Naive thymus-derived CD4-positive, alpha-beta T cell (primary cell): ENCODE data around the gene INSIG2. TPM values are rescaled to one million over a fixed set of nuclear protein-coding genes. Genes with fewer than 3 reads are reported as not detected.

Source experiments
- ATAC-seq: fragments of 150-1000 bp; cut with Tn5 transposase; 2 replicates; pipeline ENCODE4 v1.10.0; 2021; ENCODE audit warnings: mild to moderate bottlenecking, moderate library complexity
- CTCF ChIA-PET: fragments of 350-600 bp; sonication (Branson Sonifier 250); formaldehyde crosslinking; loops from one replicate; lab custom pipeline; 2021; ENCODE audit warnings: antibody characterized with exemption; lab: Charles Lee
- POLR2A ChIA-PET: fragments of 350-600 bp; sonication (Branson Sonifier 250); formaldehyde crosslinking; loops from one replicate; lab custom pipeline; 2021; ENCODE audit warnings: antibody characterized with exemption, inconsistent platforms; lab: Charles Lee
- DNase-seq, 9 donors: peaks; one replicate each; pipeline versions ENCODE4 v3.0.0 to v3.0.0-alpha.2; 2020 to 2022; ENCODE audit warnings: mixed read lengths in 1 of 9
- H3K27ac ChIP-seq: one replicate; pipeline ENCODE4 v1.7.0; 2013; ENCODE audit warnings: mild to moderate bottlenecking, low read depth, low read length, moderate library complexity
- H3K27me3 ChIP-seq, 2 donors: one replicate each; pipeline ENCODE4 v1.7.0; 2013; ENCODE audit warnings: low read length in 2 of 2, mild to moderate bottlenecking in 2 of 2, moderate library complexity in 2 of 2; ENCODE audit not compliant: control insufficient read depth in 2 of 2, insufficient read depth in 2 of 2
- H3K36me3 ChIP-seq, 3 experiments: 1 replicate in 2 of 3; 2 replicates in 1 of 3; pipeline ENCODE4 v1.7.0; 2013; ENCODE audit warnings: low read length in 3 of 3, mild to moderate bottlenecking in 3 of 3, moderate library complexity in 1 of 3; ENCODE audit not compliant: insufficient read depth in 3 of 3, control insufficient read depth in 2 of 3
- H3K4me1 ChIP-seq, 2 donors: one replicate each; pipeline ENCODE4 v1.7.0; 2013; ENCODE audit warnings: low read length in 2 of 2, mild to moderate bottlenecking in 2 of 2, moderate library complexity in 1 of 2; ENCODE audit not compliant: control insufficient read depth in 2 of 2, insufficient read depth in 2 of 2
- H3K4me3 ChIP-seq: 2 replicates; pipeline ENCODE4 v1.7.0; 2013; ENCODE audit warnings: mild to moderate bottlenecking, low read length
- H3K9me3 ChIP-seq, 3 experiments: 1 replicate in 2 of 3; 2 replicates in 1 of 3; pipeline ENCODE4 v1.7.0; 2013; ENCODE audit warnings: low read length in 3 of 3; ENCODE audit not compliant: control insufficient read depth in 2 of 3
- H3K27ac Mint-ChIP-seq, 9 donors: one replicate each; pipeline ENCODE4 v1.8.0; 2020 to 2022; ENCODE audit warnings: mixed read lengths in 9 of 9, mild to moderate bottlenecking in 8 of 9, moderate library complexity in 5 of 9, inconsistent platforms in 2 of 9
- H3K27me3 Mint-ChIP-seq, 5 donors: one replicate each; pipeline ENCODE4 v1.8.0; 2021 to 2022; ENCODE audit warnings: mixed read lengths in 5 of 5, mild to moderate bottlenecking in 1 of 5
- H3K36me3 Mint-ChIP-seq, 5 donors: one replicate each; pipeline ENCODE4 v1.8.0; 2020 to 2022; ENCODE audit warnings: mixed read lengths in 5 of 5, mild to moderate bottlenecking in 3 of 5, inconsistent platforms in 1 of 5
- H3K4me1 Mint-ChIP-seq, 7 donors: one replicate each; pipeline ENCODE4 v1.8.0; 2020 to 2022; ENCODE audit warnings: mixed read lengths in 7 of 7, mild to moderate bottlenecking in 3 of 7, inconsistent platforms in 1 of 7
- H3K4me3 Mint-ChIP-seq, 10 donors: one replicate each; pipeline ENCODE4 v1.8.0; 2020 to 2022; ENCODE audit warnings: mild to moderate bottlenecking in 10 of 10, mixed read lengths in 10 of 10, moderate library complexity in 6 of 10, inconsistent platforms in 2 of 10
- H3K9me3 Mint-ChIP-seq, 11 donors: one replicate each; pipeline ENCODE4 v1.8.0; 2020 to 2022; ENCODE audit warnings: mixed read lengths in 11 of 11, mild to moderate bottlenecking in 4 of 11, inconsistent platforms in 1 of 11, moderate library complexity in 1 of 11
- intact Hi-C, 2 donors: fragments of 100-400 bp; cut with micrococcal nuclease; formaldehyde crosslinking; loops; one replicate each; pipeline ENCODE4 v1.15.1; 2023
- polyA plus RNA-seq, 2 donors: library from polyadenylated mRNA; unstranded; fragments of 300-500 nt; fragmentation: Illumina TruSeq; gene quantifications; one replicate each; pipeline ENCODE4 v1.2.3, GENCODE V29; 2021
- total RNA-seq, 6 experiments: library from RNA in 5 of 6; stranded (reverse) in 5 of 6; gene quantifications; 1 replicate in 5 of 6; 2 replicates in 1 of 6; pipeline ENCODE4 v1.2.3 and lab custom pipeline; 2021 to 2026

The INSIG2 gene
- total and polyA plus RNA-seq, 7 experiments from 2014 or later, result 8.5 to 31.5 (median 21.0) TPM

- ATAC-seq (peak; percentile 89), DNase-seq (no peak)
- H3K36me3 Mint-ChIP-seq, result peaks cover 0 to 3% (median 0%) of the 10 kb centered on the region in 5 donors
- H3K27ac Mint-ChIP-seq, result no peak overlapping the region
- no peak overlapping the region for H3K4me3 Mint-ChIP-seq
- H3K4me1 Mint-ChIP-seq, result peaks cover 0 to 16% (median 4%) of the 10 kb centered on the region in 7 donors
- Histone ChIP-seq H3K9me3 (no peaks in the 10 kb centered on the region), H3K27me3 (no peaks in the 10 kb centered on the region), H3K36me3 (no peaks in the 10 kb centered on the region), H3K4me3 (no peak overlapping the region), H3K4me1 (no peaks in the 10 kb centered on the region), H3K27ac (no peak overlapping the region)
- H3K9me3 Mint-ChIP-seq, result no peaks in the 10 kb centered on the region
- intact Hi-C loops, result no loop called here
- CTCF ChIA-PET, result no interaction called here
- peaks cover 33 to 52% (median 48%) of the 10 kb centered on the region in 5 donors for H3K27me3 Mint-ChIP-seq
- POLR2A ChIA-PET, result no interaction called here
Measured at GRCh38 chr2:118056165-118056534, 32.1 kb upstream of the INSIG2 start.

DNA sequence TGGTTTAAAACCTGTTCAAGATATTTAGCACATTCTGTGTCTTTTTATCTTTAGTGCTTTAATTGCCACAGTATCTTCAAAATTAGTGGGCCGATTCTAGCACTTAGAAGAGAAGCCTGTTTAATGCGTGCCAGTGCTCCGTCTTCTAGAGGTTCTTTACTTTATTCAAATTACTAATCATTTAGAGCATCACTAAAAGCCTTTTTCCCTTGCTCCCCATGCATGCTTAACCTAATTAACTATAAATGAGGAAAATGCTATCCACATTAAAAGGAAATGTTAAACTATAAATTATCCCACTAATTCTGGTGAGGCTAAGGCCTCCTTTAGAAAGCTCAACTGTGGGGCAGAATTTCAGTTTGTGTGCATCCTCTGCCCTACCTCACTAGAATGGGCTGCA, 31.5 kb upstream of the INSIG2 start:
- intact Hi-C loops, result no loop called here
- H3K4me1 ChIP-seq, result no peaks in the 10 kb centered on the region
- H3K27ac ChIP-seq, result no peak overlapping the region

GRCh38 chr2:118058951-118059350, 29.3 kb upstream of the INSIG2 start:
- H3K4me1 Mint-ChIP-seq, result peaks cover 0 to 19% (median 4%) of the 10 kb centered on the region in 7 donors
- H3K36me3 ChIP-seq, result no peaks in the 10 kb centered on the region
- no peaks in the 10 kb centered on the region for H3K36me3 Mint-ChIP-seq
- ChIA-PET CTCF (no interaction called here), POLR2A (no interaction called here)
- no peaks in the 10 kb centered on the region for H3K27me3 ChIP-seq
- no peaks in the 10 kb centered on the region for H3K4me1 ChIP-seq
- intact Hi-C loops, result no loop called here
- H3K4me3 ChIP-seq, result no peak overlapping the region
- no peak overlapping the region for H3K27ac Mint-ChIP-seq
- H3K4me3 Mint-ChIP-seq, result no peak overlapping the region
- no peak overlapping the region for H3K27ac ChIP-seq
- H3K9me3 ChIP-seq, result no peaks in the 10 kb centered on the region
- DNase-seq (no peak), ATAC-seq (no peak)
- peaks cover 27 to 58% (median 41%) of the 10 kb centered on the region in 5 donors for H3K27me3 Mint-ChIP-seq
- no peaks in the 10 kb centered on the region for H3K9me3 Mint-ChIP-seq

More for the DNA sequence above, 31.5 kb upstream of the INSIG2 start:
- Mint-ChIP-seq H3K36me3 (peaks cover 0 to 2% (median 0%) of the 10 kb centered on the region in 5 donors), H3K4me3 (no peak overlapping the region), H3K4me1 (peaks cover 0 to 19% (median 4%) of the 10 kb centered on the region in 7 donors), H3K9me3 (no peaks in the 10 kb centered on the region), H3K27ac (no peak overlapping the region), H3K27me3 (peaks cover 30 to 53% (median 46%) of the 10 kb centered on the region in 5 donors)
- no peaks in the 10 kb centered on the region for H3K9me3 ChIP-seq
- ChIA-PET CTCF (no interaction called here), POLR2A (no interaction called here)
- ATAC-seq (no peak), DNase-seq (no peak)
- H3K4me3 ChIP-seq, result no peak overlapping the region
- no peaks in the 10 kb centered on the region for H3K27me3 ChIP-seq
- no peaks in the 10 kb centered on the region for H3K36me3 ChIP-seq

DNA sequence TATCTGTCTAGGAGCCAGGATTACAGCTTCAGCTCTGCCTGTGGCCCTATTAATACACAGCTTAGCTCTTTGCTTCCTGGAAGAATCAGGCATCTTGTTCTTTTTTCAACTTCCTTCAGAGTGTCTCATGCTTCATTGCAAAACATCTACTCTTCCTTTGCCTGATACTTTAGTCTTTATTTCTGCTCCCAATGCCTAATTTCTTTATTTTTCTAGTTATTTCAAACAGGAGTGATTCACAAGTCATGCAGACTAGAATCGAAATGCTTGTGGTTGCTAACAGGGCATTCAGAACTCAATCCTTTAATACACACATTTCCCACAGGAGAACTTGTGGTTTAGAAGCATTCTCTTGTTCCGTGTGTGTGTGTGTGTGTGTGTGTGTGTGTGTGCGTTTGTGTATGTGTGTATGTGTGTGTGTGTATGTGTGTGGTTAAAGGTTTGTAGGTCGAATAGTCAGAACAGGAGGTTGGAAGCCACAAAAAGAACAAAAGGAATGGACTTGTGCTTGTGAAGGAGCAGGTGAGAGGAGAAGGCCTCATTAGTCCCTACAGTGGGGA, 28.3 kb upstream of the INSIG2 start:
- H3K4me1 ChIP-seq, result no peaks in the 10 kb centered on the region
- H3K36me3 Mint-ChIP-seq, result no peaks in the 10 kb centered on the region
- H3K36me3 ChIP-seq, result no peaks in the 10 kb centered on the region
- ATAC-seq (no peak), DNase-seq (no peak)
- intact Hi-C loops, result no loop called here
- no peak overlapping the region for H3K4me3 Mint-ChIP-seq
- peak overlapping the region in 2 of 9 donors; percentile 21 to 25 for H3K27ac Mint-ChIP-seq
- ChIA-PET POLR2A (no interaction called here), CTCF (no interaction called here)
- H3K9me3 ChIP-seq, result no peaks in the 10 kb centered on the region
- no peak overlapping the region for H3K27ac ChIP-seq
- H3K9me3 Mint-ChIP-seq, result no peaks in the 10 kb centered on the region
- no peak overlapping the region for H3K4me3 ChIP-seq
- peaks cover 0 to 19% (median 4%) of the 10 kb centered on the region in 7 donors for H3K4me1 Mint-ChIP-seq
- no peaks in the 10 kb centered on the region for H3K27me3 ChIP-seq
- peaks cover 24 to 57% (median 35%) of the 10 kb centered on the region in 5 donors for H3K27me3 Mint-ChIP-seq

DNA sequence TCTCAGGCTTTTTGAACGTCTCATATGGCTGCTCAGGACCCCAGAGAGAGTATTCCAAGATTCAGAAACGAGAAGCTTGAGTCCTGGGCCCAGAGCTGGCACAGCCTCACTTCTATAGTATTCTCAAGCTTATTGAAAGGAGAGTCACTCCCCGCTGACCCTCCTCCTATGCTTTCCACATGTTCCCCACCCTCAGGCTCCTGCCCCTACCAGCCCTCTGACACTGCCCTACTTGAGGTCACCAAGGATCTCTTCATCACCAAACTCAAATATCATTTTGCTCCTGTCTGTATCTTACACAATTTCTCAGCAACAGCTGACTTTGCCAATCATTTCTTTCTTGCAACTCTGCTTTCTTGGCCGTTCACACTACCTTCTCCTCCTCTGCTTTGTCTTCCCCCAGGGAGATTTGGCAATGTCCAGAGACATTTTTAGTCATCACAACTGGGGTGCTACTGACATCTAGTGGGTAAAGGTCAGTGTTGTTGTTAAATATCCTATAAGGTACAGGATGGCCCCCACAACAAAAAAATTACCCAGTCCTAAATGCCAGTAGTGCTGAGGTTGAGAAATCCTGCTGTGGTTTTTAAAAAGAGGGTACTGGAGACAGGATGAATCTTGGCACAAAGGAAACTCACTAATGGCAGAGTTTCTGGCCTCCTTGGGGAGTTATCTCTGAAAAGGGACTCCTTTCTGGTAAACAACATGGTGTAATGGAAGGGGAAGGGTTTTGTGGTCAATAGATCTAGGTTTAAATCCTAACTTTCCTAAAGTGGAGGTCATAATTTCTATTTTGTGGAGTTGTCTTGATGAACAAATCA, 26.9 kb upstream of the INSIG2 start:
- no peak overlapping the region for H3K27ac ChIP-seq
- H3K27me3 ChIP-seq, result no peaks in the 10 kb centered on the region
- DNase-seq, result no peak
- no peaks in the 10 kb centered on the region for H3K4me1 ChIP-seq
- H3K9me3 ChIP-seq, result no peaks in the 10 kb centered on the region
- ChIA-PET CTCF (interaction anchor here (0.8 to 1.6 kb wide), 2 partner anchors 14 kb away, joined by 4 to 6 read pairs; no protein-coding TSS in a partner anchor), POLR2A (no interaction called here)
- H3K36me3 ChIP-seq, result no peaks in the 10 kb centered on the region
- Mint-ChIP-seq H3K27me3 (peaks cover 22 to 53% (median 27%) of the 10 kb centered on the region in 5 donors), H3K27ac (no peak overlapping the region), H3K4me3 (no peak overlapping the region), H3K36me3 (no peaks in the 10 kb centered on the region), H3K4me1 (peaks cover 0 to 13% (median 4%) of the 10 kb centered on the region in 7 donors), H3K9me3 (no peaks in the 10 kb centered on the region)
- peak; percentile 72 for ATAC-seq
- intact Hi-C loops, result loop anchor here in 1 of 2 donors (1.0 kb wide), 1 partner anchor 29 kb away; no protein-coding TSS in a partner anchor
- H3K4me3 ChIP-seq, result no peak overlapping the region

- Mint-ChIP-seq H3K27me3 (peaks cover 20 to 52% (median 25%) of the 10 kb centered on the region in 5 donors), H3K4me1 (peaks cover 0 to 13% (median 4%) of the 10 kb centered on the region in 7 donors), H3K9me3 (no peaks in the 10 kb centered on the region), H3K27ac (no peak overlapping the region), H3K36me3 (no peaks in the 10 kb centered on the region), H3K4me3 (no peak overlapping the region)
- DNase-seq (no peak), ATAC-seq (no peak)
- H3K9me3 ChIP-seq, result no peaks in the 10 kb centered on the region
- H3K36me3 ChIP-seq, result no peaks in the 10 kb centered on the region
- H3K27ac ChIP-seq, result no peak overlapping the region
- no peaks in the 10 kb centered on the region for H3K4me1 ChIP-seq
- H3K4me3 ChIP-seq, result no peak overlapping the region
- POLR2A ChIA-PET, result no interaction called here
- intact Hi-C loops, result no loop called here
- no peaks in the 10 kb centered on the region for H3K27me3 ChIP-seq
- CTCF ChIA-PET, result interaction anchor here (1.6 kb wide), 1 partner anchor 15 kb away, joined by 6 read pairs; no protein-coding TSS in a partner anchor
Measured at GRCh38 chr2:118062048-118062447, 26.2 kb upstream of the INSIG2 start.
